ENCODE measurements around the gene PRKRIP1.
"Not testable (repeated sequence)": the region's sequence is repeated elsewhere in the genome, so short reads cannot be mapped to it uniquely, and the experiment has no call there.

The PRKRIP1 gene

GRCh38 chr7:102454932-102455331 is 58.8 kb downstream of the PRKRIP1 start:
- in situ Hi-C loops (cut with HindIII; ENCODE audit: low sequenced_read_pairs), result not testable (repeated sequence)

- in situ Hi-C loops (cut with HindIII; ENCODE audit: low sequenced_read_pairs), result no loop called here
These were observed 59.4 kb downstream of the PRKRIP1 start for GRCh38 chr7:102455596-102455995.

- in situ Hi-C loops (cut with HindIII; ENCODE audit: low sequenced_read_pairs), result no loop called here
These were observed 60.2 kb downstream of the PRKRIP1 start for GRCh38 chr7:102456327-102456726.

- in situ Hi-C loops (cut with HindIII; ENCODE audit: low sequenced_read_pairs), result no loop called here
These were observed 61.3 kb downstream of the PRKRIP1 start for GRCh38 chr7:102457352-102457924.

- in situ Hi-C loops (cut with HindIII; ENCODE audit: low sequenced_read_pairs), result no loop called here
These were observed 63.2 kb downstream of the PRKRIP1 start for GRCh38 chr7:102459221-102459844.

- in situ Hi-C loops (cut with HindIII; ENCODE audit: low sequenced_read_pairs), result no loop called here
These were observed 64.3 kb downstream of the PRKRIP1 start for GRCh38 chr7:102460467-102460866.

- in situ Hi-C loops (cut with HindIII; ENCODE audit: low sequenced_read_pairs), result no loop called here
These were observed 67.8 kb downstream of the PRKRIP1 start for GRCh38 chr7:102463841-102464576.

- in situ Hi-C loops (cut with HindIII; ENCODE audit: low sequenced_read_pairs), result no loop called here
These were observed 68.6 kb downstream of the PRKRIP1 start, which contains the start of the genes ALKBH4 and LRWD1 for GRCh38 chr7:102464577-102465280. ALKBH4 (minus strand) TSS chr7:102464863; CDS start chr7:102464836, 27 bp downstream. LRWD1 (plus strand) TSS chr7:102464984; CDS start chr7:102465081, 97 bp downstream.

GRCh38 chr7:102466097-102466496 is 69.9 kb downstream of the PRKRIP1 start:
- in situ Hi-C loops (cut with HindIII; ENCODE audit: low sequenced_read_pairs), result no loop called here

DNA sequence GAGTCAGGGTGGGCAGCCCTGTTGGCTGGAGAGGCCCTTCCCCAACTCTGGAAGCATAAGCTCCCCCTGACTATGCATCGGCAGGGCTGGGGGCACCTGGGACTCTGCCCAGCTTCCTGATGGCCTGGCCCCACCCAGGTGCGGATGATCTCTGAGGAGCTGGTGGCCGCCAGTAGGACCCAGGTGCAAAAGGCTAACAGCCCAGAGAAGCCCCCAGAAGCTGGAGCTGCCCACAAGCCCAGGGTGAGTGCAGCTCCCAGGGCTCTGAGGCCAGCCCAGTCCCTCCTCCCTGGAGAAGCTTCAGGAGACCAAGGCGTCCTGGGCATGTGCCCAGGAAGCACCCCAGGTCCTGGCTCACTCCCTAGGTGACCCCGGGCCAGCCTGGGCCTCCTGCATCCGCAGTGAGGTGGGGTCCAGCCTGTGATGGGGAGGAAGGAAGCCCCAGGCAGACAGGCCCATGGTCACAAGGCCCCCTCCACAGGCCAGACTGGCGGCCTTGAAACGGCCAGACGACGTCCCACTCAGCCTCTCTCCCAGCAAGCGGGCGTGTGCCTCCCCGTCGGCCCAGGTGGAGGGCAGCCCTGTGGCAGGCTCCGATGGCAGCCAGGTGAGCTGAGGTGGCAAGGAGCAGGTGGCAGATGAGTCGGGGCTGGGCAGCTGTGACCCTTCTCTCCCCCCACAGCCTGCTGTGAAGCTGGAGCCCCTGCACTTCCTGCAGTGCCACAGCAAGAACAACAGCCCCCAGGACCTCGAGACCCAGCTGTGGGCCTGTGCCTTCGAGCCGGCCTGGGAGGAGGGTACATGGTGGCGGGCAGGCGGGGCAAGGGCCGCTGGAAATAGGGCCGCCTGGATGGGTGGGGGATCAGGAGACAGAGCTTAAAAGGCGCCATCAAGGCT is 71.7 kb downstream of the PRKRIP1 start:
- in situ Hi-C loops (cut with HindIII; ENCODE audit: low sequenced_read_pairs), result no loop called here

DNA sequence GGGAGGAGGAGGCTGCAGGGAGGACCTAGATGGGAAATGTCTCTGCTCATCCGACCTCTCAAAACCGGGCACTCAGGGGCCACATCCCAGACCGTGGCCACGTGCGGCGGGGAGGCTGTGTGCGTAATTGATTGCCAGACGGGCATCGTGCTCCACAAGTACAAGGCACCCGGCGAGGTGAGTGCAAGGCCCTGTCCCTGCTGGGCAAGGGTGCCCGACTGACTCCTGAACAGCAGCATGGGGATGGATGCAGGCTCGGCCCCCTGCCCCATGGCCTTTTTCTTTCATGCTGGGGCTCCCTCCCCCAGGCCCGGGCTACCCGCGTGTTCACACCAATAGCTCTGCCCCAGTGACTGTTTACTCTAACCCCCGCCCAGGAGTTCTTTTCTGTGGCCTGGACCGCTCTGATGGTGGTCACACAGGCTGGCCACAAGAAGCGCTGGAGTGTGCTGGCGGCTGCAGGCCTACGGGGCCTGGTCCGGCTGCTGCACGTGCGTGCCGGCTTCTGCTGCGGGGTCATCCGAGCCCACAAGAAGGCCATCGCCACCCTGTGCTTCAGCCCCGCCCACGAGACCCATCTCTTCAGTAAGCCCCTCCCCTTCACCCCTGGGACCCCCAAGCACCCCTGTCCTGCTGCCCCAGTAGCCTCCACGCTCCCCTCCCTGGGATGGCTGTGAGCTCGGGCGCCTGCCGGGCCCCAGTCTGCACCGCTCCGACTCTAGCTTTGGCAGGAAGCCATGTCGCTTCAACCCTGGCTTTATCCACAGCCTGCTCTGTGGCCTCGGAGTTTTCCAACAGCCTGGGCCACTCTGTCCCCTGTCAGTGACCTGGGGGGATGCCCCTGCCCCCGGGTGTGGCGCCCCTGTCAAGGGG is 72.6 kb downstream of the PRKRIP1 start:
- in situ Hi-C loops (cut with HindIII; ENCODE audit: low sequenced_read_pairs), result no loop called here

GRCh38 chr7:102469351-102469971 is 73.3 kb downstream of the PRKRIP1 start:
- in situ Hi-C loops (cut with HindIII; ENCODE audit: low sequenced_read_pairs), result no loop called here

- in situ Hi-C loops (cut with HindIII; ENCODE audit: low sequenced_read_pairs), result no loop called here
These were observed 74.0 kb downstream of the PRKRIP1 start for GRCh38 chr7:102469972-102470825.

GRCh38 chr7:102471791-102472125 is 75.6 kb downstream of the PRKRIP1 start:
- in situ Hi-C loops (cut with HindIII; ENCODE audit: low sequenced_read_pairs), result no loop called here

DNA sequence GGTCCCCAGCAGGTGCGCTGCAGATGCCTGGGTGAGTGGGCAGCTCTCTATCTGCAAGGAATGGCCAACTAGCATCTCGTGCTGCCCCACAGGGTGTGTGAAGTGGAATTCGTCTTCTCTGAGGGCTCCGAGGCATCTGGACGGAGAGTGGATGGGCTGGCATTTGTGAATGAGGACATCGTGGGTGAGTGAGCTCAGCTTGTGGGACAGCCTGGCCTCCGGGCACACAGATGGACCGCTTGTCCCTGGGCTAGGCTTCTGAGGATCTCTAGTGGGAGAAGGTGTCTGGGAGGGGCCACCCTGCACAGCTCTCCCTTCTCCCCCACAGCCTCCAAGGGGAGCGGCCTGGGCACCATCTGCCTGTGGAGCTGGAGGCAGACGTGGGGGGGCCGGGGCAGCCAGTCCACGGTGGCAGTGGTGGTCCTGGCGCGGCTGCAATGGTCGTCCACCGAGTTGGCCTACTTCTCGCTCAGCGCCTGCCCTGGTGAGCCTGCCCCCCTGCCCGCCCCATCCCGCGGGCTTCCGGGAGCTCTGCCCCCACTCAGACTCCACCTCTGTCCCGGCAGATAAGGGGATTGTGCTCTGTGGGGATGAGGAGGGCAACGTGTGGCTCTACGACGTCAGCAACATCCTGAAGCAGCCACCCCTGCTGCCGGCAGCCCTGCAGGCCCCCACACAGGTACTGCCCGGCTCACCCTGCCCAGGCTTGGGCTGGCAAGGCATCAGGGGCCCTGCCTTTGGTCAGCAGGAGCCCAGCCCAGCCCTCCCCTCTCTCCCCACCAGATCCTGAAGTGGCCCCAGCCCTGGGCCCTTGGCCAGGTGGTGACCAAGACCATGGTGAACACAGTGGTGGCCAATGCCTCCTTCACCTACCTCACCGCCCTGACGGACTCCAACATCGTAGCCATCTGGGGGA is 76.2 kb downstream of the PRKRIP1 start:
- in situ Hi-C loops (cut with HindIII; ENCODE audit: low sequenced_read_pairs), result no loop called here

- in situ Hi-C loops (cut with HindIII; ENCODE audit: low sequenced_read_pairs), result no loop called here
These were observed 77.3 kb downstream of the PRKRIP1 start for GRCh38 chr7:102473271-102473991.
